ENCODE measurements around the gene TKTL1. TPM values are rescaled to one million over a fixed set of nuclear protein-coding genes. Genes with fewer than 3 reads are reported as not detected.

Gene TKTL1
- 0.06 to 0.29 TPM (median 0.08 TPM) in 5 replicates for total RNA-seq (2022; extraction: Qiagen RNA extraction)

GRCh38 chrX:154295664-154296310, at the start of gene TKTL1:
TKTL1 (plus strand) TSS chrX:154295795; CDS start chrX:154295860, 65 bp downstream.

GRCh38 chrX:154257282-154257681, 38.3 kb upstream of the TKTL1 start, which contains the start of gene OPN1MW3:
OPN1MW3 (plus strand) TSS chrX:154257582; CDS start chrX:154257620, 38 bp downstream.

GRCh38 chrX:154294791-154295574, 612 bp upstream of the TKTL1 start, which contains the start of gene TEX28:
TEX28 (minus strand) TSS chrX:154295124; CDS start chrX:154292117, 3,007 bp downstream.

GRCh38 chrX:154374313-154375155, 78.9 kb downstream of the TKTL1 start, which contains the start of gene FLNA:
FLNA (minus strand) TSS chrX:154374634; CDS start chrX:154371245, 3,389 bp downstream.

GRCh38 chrX:154378799-154379568, 83.4 kb downstream of the TKTL1 start, which contains the start of gene EMD:
EMD (plus strand) TSS chrX:154379295; CDS start chrX:154379485, 190 bp downstream.

Other genes with a start within 250 kb of the TKTL1 start
- 18.6 to 21.3 TPM (median 20.3 TPM) in 5 replicates for gene MECP2, start 198.1 kb upstream of the TKTL1 start, total RNA-seq (2022; extraction: Qiagen RNA extraction)
- gene OPN1LW, start 151.6 kb upstream of the TKTL1 start, total RNA-seq (2022; extraction: Qiagen RNA extraction), result not detected in 5 replicates
- not detected in 5 replicates for gene OPN1MW, start 113.2 kb upstream of the TKTL1 start, total RNA-seq (2022; extraction: Qiagen RNA extraction)
- not detected in 5 replicates for gene OPN1MW2, start 76.0 kb upstream of the TKTL1 start, total RNA-seq (2022; extraction: Qiagen RNA extraction)
- not detected in 5 replicates for gene OPN1MW3, start 38.2 kb upstream of the TKTL1 start, total RNA-seq (2022; extraction: Qiagen RNA extraction)
- not detected in 5 replicates for gene TEX28, start 671 bp upstream of the TKTL1 start, total RNA-seq (2022; extraction: Qiagen RNA extraction)
- gene FLNA, start 78.8 kb downstream of the TKTL1 start, total RNA-seq (2022; extraction: Qiagen RNA extraction), result 1,465 to 1,719 TPM (median 1,545 TPM) in 5 replicates
- 121 to 162 TPM (median 156 TPM) in 5 replicates for gene EMD, start 83.5 kb downstream of the TKTL1 start, total RNA-seq (2022; extraction: Qiagen RNA extraction)
- 5,370 to 5,663 TPM (median 5,520 TPM) in 5 replicates for gene RPL10, start 102.6 kb downstream of the TKTL1 start, total RNA-seq (2022; extraction: Qiagen RNA extraction)
- 29.4 to 31.6 TPM (median 30.7 TPM) in 5 replicates for gene DNASE1L1, start 113.5 kb downstream of the TKTL1 start, total RNA-seq (2022; extraction: Qiagen RNA extraction)
- gene TAFAZZIN, start 115.7 kb downstream of the TKTL1 start, total RNA-seq (2022; extraction: Qiagen RNA extraction), result 31.1 to 38.9 TPM (median 38.3 TPM) in 5 replicates
- 80.6 to 110 TPM (median 109 TPM) in 5 replicates for gene ATP6AP1, start 132.9 kb downstream of the TKTL1 start, total RNA-seq (2022; extraction: Qiagen RNA extraction)
- gene GDI1, start 141.4 kb downstream of the TKTL1 start, total RNA-seq (2022; extraction: Qiagen RNA extraction), result 94.0 to 113 TPM (median 102 TPM) in 5 replicates
- 90.3 to 117 TPM (median 109 TPM) in 5 replicates for gene FAM50A, start 148.3 kb downstream of the TKTL1 start, total RNA-seq (2022; extraction: Qiagen RNA extraction)
- 9.5 to 18.3 TPM (median 14.6 TPM) in 5 replicates for gene PLXNA3, start 162.5 kb downstream of the TKTL1 start, total RNA-seq (2022; extraction: Qiagen RNA extraction)
- gene LAGE3, start 183.5 kb downstream of the TKTL1 start, total RNA-seq (2022; extraction: Qiagen RNA extraction), result 45.3 to 75.3 TPM (median 70.4 TPM) in 5 replicates
- 69.3 to 72.8 TPM (median 70.1 TPM) in 5 replicates for gene UBL4A, start 190.8 kb downstream of the TKTL1 start, total RNA-seq (2022; extraction: Qiagen RNA extraction)
- 30.3 to 43.5 TPM (median 43.0 TPM) in 5 replicates for gene SLC10A3, start 194.8 kb downstream of the TKTL1 start, total RNA-seq (2022; extraction: Qiagen RNA extraction)
- gene FAM3A, start 220.4 kb downstream of the TKTL1 start, total RNA-seq (2022; extraction: Qiagen RNA extraction), result 36.9 to 48.3 TPM (median 46.0 TPM) in 5 replicates